Measurements from ENCODE around the gene GSN.

The GSN gene

GRCh38 chr9:121246821-121247561 lies 21.0 kb upstream of the GSN start:
- no peak for DNase-seq (ENCODE audit: low spot score)

GRCh38 chr9:121249563-121249962 lies 18.4 kb upstream of the GSN start:
- DNase-seq (ENCODE audit: low spot score), result no peak

- no peak for DNase-seq (ENCODE audit: low spot score)
Observed at GRCh38 chr9:121252104-121252851, 15.7 kb upstream of the GSN start.

- no peak for DNase-seq (ENCODE audit: low spot score)
Observed at GRCh38 chr9:121253162-121253561, 14.8 kb upstream of the GSN start.

GRCh38 chr9:121253821-121254501 lies 14.0 kb upstream of the GSN start:
- no peak for DNase-seq (ENCODE audit: low spot score)

GRCh38 chr9:121259498-121259897 lies 8.5 kb upstream of the GSN start:
- no peak for DNase-seq (ENCODE audit: low spot score)

GRCh38 chr9:121259935-121260334 lies 8.0 kb upstream of the GSN start:
- no peak for DNase-seq (ENCODE audit: low spot score)

GRCh38 chr9:121260457-121261106 lies 7.4 kb upstream of the GSN start:
- no peak for DNase-seq (ENCODE audit: low spot score)

GRCh38 chr9:121261107-121261460 lies 6.9 kb upstream of the GSN start:
- no peak for DNase-seq (ENCODE audit: low spot score)

- DNase-seq (ENCODE audit: low spot score), result no peak
Observed at GRCh38 chr9:121261755-121262154, 6.2 kb upstream of the GSN start.

- DNase-seq (ENCODE audit: low spot score), result no peak
Observed at GRCh38 chr9:121262423-121262822, 5.5 kb upstream of the GSN start.

GRCh38 chr9:121262953-121263352 lies 5.0 kb upstream of the GSN start:
- no peak for DNase-seq (ENCODE audit: low spot score)

GRCh38 chr9:121266356-121266755 lies 1.6 kb upstream of the GSN start:
- no peak for DNase-seq (ENCODE audit: low spot score)

- no peak for DNase-seq (ENCODE audit: low spot score)
Observed at GRCh38 chr9:121266906-121267650, 884 bp upstream of the GSN start.

GRCh38 chr9:121268598-121268850 lies 562 bp downstream of the GSN start:
- DNase-seq (ENCODE audit: low spot score), result no peak

GRCh38 chr9:121268851-121269641 lies 1.1 kb downstream of the GSN start:
- no peak for DNase-seq (ENCODE audit: low spot score)

GRCh38 chr9:121269642-121270254 lies 1.8 kb downstream of the GSN start:
- DNase-seq (ENCODE audit: low spot score), result no peak

- no peak for DNase-seq (ENCODE audit: low spot score)
Observed at GRCh38 chr9:121271368-121272341, 3.7 kb downstream of the GSN start.

GRCh38 chr9:121272401-121272948 lies 4.5 kb downstream of the GSN start:
- no peak for DNase-seq (ENCODE audit: low spot score)

Data from CD4-positive, alpha-beta T cell treated with Interleukin-2 at 100 ng/mL for 4 hours (primary cell).